ENCODE measurements around the gene SPAG9. TPM values are rescaled to one million over a fixed set of nuclear protein-coding genes. Genes with fewer than 3 reads are reported as not detected.

The SPAG9 gene
- total and polyA plus RNA-seq, 2 of the 8 experiments (the other 6 are each of a cell fraction or from before 2014, with no cell fraction given): 9.8 to 63.8 TPM

DNA sequence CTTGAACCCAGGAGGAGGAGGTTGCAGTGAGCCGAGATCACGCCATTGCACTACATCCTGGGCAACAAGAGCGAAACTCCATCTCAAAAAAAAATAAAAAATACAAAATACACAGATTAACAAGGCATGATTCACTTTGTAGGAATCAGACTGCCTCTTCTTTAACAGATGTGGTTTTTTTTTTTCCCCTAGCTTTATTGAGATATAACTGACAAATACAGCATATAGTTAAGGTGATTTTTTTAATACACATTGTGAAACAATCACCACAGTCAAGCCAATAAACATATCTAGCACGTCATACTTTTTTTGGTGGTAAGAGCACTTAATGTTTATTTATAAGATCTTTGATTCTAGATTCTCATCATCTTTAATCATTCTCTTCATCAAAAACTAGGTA lies 87.8 kb downstream of the SPAG9 start (continued):
- no peak for TF ChIP-seq ZNF274 (IDR thresholded peaks at IDR 0.05; ENCODE audit: borderline replicate concordance, extremely low read depth, low read length)
- TF ChIP-seq CBX5 (IDR thresholded peaks at IDR 0.05; ENCODE audit: low read depth, low read length): no peak

Data from H1 (cell line).